GM15510 (cell line): Measurements from ENCODE around the gene MYO1E.

Experiments used
- POLR2A ChIP-seq: IDR thresholded peaks from 3 replicates; pipeline ENCODE4 v1.6.1; 2011; ENCODE audit warnings: borderline replicate concordance; ENCODE audit not compliant: insufficient read length; ENCODE audit errors: extremely low read depth

MYO1E gene

GRCh38 chr15:59366333-59367021, 6.2 kb downstream of the MYO1E start:
- TF ChIP-seq POLR2A: no peak

GRCh38 chr15:59364248-59364647, 8.4 kb downstream of the MYO1E start:
- no peak for TF ChIP-seq POLR2A

GRCh38 chr15:59362331-59362730, 10.3 kb downstream of the MYO1E start:
- TF ChIP-seq POLR2A: no peak

- TF ChIP-seq POLR2A: no peak
Measured at GRCh38 chr15:59360896-59361295, 11.8 kb downstream of the MYO1E start.

GRCh38 chr15:59360305-59360704, 12.4 kb downstream of the MYO1E start:
- no peak for TF ChIP-seq POLR2A

GRCh38 chr15:59355730-59356129, 16.9 kb downstream of the MYO1E start:
- no peak for TF ChIP-seq POLR2A

GRCh38 chr15:59354417-59355031, 18.1 kb downstream of the MYO1E start:
- TF ChIP-seq POLR2A: no peak

GRCh38 chr15:59353994-59354416, 18.7 kb downstream of the MYO1E start:
- no peak for TF ChIP-seq POLR2A

GRCh38 chr15:59352683-59353082, 20.0 kb downstream of the MYO1E start:
- no peak for TF ChIP-seq POLR2A

GRCh38 chr15:59352189-59352588, 20.5 kb downstream of the MYO1E start:
- no peak for TF ChIP-seq POLR2A

GRCh38 chr15:59350421-59350732, 22.3 kb downstream of the MYO1E start:
- TF ChIP-seq POLR2A: no peak

GRCh38 chr15:59349680-59350420, 22.8 kb downstream of the MYO1E start:
- no peak for TF ChIP-seq POLR2A

- TF ChIP-seq POLR2A: no peak
Measured at GRCh38 chr15:59347915-59348314, 24.8 kb downstream of the MYO1E start.

GRCh38 chr15:59346951-59347350, 25.7 kb downstream of the MYO1E start:
- no peak for TF ChIP-seq POLR2A

- no peak for TF ChIP-seq POLR2A
Measured at GRCh38 chr15:59345326-59345725, 27.3 kb downstream of the MYO1E start.

- TF ChIP-seq POLR2A: no peak
Measured at GRCh38 chr15:59344311-59344710, 28.4 kb downstream of the MYO1E start.
